B cell (primary cell): ENCODE data around the gene RBM39.

Experiments used
- EZH2 ChIP-seq: IDR thresholded peaks from 2 replicates; pipeline ENCODE4 v1.6.1; 2012; ENCODE audit warnings: borderline replicate concordance, low read depth, mild to moderate bottlenecking, moderate library complexity, low read length; ENCODE audit not compliant: insufficient read depth, poor library complexity, severe bottlenecking
- TF ChIP-seq, protein P1 (sequence below): fragments of 200-600 bp; IDR thresholded peaks from one replicate; pipeline ENCODE4 v1.8.0; 2022; ENCODE audit warnings: antibody characterized with exemption, mild to moderate bottlenecking

DNA sequence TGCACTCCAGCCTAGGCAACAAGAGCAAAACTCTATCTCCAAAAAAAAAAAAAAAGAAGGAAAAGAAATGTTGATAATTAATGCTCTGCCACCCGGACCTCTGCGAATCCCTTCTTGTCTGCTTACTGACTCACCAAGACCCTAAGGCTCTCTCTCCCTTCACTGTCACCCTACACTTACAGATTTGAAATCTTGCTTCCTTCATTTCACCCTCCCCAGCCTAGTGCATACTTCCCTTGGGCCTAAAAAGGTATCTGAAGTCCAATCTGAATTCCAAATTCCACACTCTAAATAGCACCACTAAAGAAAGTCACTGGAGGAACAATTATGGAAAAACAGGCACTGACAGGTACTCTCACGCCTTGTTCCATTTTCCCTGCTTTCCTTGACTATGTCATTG lies 20.4 kb upstream of the RBM39 start:
- TF ChIP-seq, protein P1, sequence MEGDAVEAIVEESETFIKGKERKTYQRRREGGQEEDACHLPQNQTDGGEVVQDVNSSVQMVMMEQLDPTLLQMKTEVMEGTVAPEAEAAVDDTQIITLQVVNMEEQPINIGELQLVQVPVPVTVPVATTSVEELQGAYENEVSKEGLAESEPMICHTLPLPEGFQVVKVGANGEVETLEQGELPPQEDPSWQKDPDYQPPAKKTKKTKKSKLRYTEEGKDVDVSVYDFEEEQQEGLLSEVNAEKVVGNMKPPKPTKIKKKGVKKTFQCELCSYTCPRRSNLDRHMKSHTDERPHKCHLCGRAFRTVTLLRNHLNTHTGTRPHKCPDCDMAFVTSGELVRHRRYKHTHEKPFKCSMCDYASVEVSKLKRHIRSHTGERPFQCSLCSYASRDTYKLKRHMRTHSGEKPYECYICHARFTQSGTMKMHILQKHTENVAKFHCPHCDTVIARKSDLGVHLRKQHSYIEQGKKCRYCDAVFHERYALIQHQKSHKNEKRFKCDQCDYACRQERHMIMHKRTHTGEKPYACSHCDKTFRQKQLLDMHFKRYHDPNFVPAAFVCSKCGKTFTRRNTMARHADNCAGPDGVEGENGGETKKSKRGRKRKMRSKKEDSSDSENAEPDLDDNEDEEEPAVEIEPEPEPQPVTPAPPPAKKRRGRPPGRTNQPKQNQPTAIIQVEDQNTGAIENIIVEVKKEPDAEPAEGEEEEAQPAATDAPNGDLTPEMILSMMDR = no peak
- TF ChIP-seq EZH2 = no peak
